Fibroblast of the conjunctiva (primary cell): ENCODE measurements around the gene PABPC1L2A.
"Not testable (repeated sequence)": the region's sequence is repeated elsewhere in the genome, so short reads cannot be mapped to it uniquely, and the experiment has no call there.

ENCODE experiments used
- DNase-seq: peaks from one replicate; pipeline ENCODE4 v3.0.0-alpha.2; 2010; ENCODE audit warnings: low read depth

PABPC1L2A gene

GRCh38 chrX:73079024-73079562 is at the start of gene PABPC1L2A:
TSS of gene PABPC1L2A (minus strand) at chrX:73079512. CDS start at chrX:73079386, 126 bp downstream.
- DNase-seq: not testable (repeated sequence)

- peak; percentile 1 for DNase-seq
Observed at GRCh38 chrX:73127700-73128241, 48.5 kb upstream of the PABPC1L2A start.

GRCh38 chrX:73126240-73126639 is 46.9 kb upstream of the PABPC1L2A start:
- no peak for DNase-seq

DNA sequence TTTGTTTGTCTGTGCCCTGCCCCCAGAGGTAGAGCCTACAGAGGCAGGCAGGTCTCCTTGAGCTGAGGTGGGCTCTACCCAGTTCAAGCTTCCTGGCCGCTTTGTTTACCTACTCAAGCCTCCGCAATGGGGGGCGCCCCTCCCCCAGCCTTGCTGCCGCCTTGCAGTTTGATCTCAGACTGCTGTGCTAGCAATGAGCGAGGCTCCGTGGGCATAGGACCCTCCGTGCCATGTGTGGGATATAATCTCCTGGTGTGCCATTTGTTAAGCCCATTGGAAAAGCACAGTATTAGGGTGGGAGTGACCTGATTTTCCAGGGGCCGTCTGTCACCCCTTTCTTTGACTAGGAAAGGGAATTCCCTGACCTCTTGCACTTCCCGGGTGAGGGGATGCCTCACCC is 20.2 kb upstream of the PABPC1L2A start:
- not testable (repeated sequence) for DNase-seq

- DNase-seq: not testable (repeated sequence)
Observed at GRCh38 chrX:73086766-73087165, 7.5 kb upstream of the PABPC1L2A start.

DNA sequence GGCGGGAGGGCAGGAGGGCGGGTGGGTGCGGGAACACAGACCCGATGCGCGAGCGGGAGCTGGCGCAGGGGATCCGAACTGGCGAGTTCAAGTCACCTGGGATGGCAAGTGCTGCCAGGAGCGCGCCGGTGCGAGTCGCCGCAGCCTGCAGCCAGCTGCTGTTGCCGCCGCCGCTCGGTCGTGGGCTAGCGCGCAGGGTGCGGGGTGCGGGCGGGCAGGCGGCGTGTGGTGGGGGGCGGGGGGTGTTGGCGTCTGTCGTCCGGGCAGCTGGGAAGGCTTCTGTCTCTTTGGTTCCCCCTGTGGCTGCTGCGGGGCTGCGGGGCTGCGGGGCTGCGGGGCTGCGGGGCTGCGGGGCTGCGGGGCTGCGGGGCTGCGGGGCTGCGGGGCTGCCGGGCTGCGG is 572 bp upstream of the PABPC1L2A start:
- not testable (repeated sequence) for DNase-seq

- DNase-seq: not testable (repeated sequence)
Observed at GRCh38 chrX:73078597-73078996, 715 bp downstream of the PABPC1L2A start.

DNA sequence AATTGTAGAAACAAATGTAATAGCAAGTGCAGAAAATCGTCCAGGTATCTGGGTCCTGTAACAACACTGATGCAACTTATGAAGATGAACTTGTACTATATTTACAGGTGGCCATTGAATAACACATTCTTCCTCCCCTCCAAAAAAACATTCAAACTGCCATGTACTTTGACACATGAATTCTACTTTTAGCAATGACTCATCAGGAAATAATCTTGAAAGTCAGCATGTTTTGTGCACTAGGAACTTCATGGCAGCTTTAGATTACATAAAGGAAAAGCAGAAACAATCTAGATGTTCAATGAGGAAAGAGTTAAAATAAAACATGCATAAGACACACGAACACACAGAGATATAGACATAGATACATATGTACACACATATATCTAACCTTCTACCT is 2.5 kb downstream of the PABPC1L2A start:
- no peak for DNase-seq

DNA sequence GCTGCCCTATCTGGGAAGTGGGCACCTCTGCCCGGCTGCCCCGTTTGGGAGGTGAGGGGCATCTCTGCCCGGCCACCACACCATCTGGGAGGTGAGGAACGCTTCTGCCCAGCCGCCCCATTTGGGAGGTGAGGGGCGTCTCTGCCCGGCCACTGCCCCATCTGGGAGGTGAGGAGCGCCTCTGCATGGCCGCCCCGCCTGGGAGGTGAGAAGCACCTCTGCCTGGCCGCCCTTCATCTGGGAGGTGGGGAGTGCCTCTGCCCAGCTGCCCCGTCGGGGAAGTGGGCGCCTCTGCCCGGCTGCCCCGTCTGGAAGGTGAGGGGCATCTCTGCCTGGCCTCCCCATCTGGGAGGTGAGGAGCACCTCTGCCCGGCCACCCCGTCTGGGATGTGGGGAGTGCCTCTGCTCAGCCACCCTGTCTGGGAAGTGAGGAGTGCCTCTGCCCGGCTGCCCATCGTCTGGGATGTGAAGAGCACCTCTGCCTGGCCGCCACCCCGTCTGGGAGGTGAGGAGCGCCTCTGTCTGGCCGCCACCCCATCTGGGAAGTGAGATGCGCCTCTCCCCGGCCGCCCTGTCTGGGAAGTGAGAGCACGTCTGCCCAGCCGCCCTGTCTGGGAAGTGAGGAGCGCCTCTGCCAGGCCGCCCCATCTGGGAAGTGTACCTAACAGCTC is 9.8 kb downstream of the PABPC1L2A start:
- DNase-seq: no peak

DNA sequence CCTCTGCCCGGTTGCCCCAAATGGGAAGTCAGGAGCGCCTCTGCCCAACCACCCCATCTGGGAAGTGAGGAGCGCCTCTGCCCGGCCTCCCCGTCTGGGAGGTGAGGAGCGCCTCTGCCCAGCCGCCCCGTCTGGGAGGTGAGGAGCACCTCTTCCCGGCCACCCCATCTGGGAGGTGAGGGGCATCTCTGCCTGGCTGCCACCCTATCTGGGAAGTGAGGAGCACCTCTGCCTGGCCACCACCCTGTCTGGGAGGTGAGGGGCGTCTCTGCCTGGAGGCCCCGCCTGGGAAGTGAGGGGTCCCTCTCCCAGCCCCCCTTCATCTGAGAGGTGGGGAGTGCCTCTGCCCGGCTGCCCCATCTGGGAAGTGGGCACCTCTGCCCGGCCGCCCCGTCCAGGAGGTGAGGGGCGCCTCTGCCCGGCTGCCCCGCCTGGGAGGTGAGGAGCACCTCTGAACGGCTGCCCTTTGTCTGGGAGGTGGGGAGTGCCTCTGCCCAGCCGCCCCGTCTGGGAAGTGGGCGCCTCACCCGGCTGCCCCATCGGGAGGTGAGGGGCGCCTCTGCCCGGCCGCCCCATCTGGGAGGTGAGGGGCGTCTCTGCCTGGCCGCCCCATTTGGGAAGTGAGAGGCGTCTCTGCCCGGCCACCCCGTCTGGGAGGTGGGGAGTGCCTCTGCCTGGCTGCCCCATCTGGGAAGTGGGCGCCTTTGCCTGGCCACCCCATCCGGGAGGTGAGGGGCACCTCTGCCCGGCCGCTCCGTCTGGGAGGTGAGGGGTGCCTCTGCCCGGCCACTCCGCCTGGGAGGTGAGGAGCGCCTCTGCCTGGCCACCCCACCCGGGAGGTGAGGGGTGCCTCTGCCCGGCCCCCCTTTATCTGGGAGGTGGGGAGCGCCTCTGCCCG is 10.6 kb downstream of the PABPC1L2A start:
- DNase-seq: no peak

DNA sequence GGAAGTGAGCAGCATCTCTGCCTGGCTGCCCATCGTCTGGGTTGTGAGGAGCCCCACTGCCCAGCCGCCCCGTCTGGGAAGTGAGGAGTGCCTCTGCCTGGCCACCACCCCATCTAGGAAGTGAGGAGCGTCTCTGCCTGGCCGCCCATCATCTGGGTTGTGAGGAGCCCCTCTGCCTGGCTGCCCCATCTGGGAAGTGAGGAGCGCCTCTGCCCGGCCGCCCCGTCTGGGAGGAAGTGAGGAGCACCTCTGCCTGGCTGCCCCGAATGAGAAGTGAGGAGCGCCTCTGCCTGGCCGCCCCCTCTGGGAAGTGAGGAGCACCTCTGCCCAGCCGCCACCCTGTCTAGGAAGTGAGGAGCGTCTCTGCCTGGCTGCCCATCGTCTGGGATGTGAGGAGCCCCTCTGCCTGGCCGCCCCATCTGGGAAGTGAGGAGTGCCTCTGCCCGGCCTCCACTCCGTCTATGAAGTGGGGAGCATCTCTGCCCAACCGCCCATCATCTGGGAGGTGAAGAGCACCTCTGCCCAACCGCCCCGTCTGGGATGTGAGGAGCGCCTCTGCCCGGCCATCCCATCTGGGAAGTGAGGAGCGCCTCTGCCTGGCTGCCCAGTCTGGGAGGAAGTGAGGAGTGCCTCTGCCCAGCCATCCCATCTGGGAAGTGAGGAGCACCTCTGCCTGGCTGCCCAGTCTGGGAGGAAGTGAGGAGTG is 11.4 kb downstream of the PABPC1L2A start:
- DNase-seq: not testable (repeated sequence)

DNA sequence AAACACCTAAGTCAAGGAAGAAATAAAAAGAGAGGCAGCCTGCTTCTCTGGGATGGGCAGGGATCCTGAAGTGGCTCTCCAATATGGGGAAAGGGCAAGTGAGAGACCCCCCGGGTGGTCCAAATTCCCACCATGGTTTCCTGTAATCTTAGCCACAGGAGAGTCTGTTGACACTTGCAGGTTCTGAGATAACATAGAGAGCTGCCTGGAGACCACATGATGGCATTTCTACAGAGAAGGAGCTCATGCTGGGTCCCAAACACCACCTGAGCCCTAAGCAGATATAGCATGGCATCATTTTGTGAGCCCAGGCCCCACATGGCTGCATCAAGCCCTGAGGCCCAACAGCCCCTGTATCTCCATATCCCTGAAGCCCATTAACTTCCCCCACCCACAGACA is 50.4 kb downstream of the PABPC1L2A start:
- no peak for DNase-seq
